GM23338 (cell line): ENCODE data around the gene TARP.

Experiments
- CTCF ChIP-seq, 2 experiments: fragments of 200-600 bp in 1 of 2; sonication (generic) in 1 of 2; conservative IDR thresholded peaks; 2 replicates each; pipeline versions ENCODE4 v1.5.1 to v1.6.1; 2016 to 2017; ENCODE audit warnings: antibody characterized with exemption in 2 of 2, low read depth in 2 of 2, mild to moderate bottlenecking in 2 of 2, moderate library complexity in 1 of 2
- EZH2 ChIP-seq: fragments of 200-600 bp; sonication (generic); IDR thresholded peaks from one replicate; pipeline ENCODE4 v1.8.0; 2017; ENCODE audit warnings: antibody characterized with exemption, mild to moderate bottlenecking, low read depth; ENCODE audit not compliant: unreplicated experiment
- EZH2phosphoT487 ChIP-seq: fragments of 200-600 bp; sonication (generic); IDR thresholded peaks from one replicate; pipeline ENCODE4 v1.8.1; 2018; ENCODE audit warnings: antibody characterized with exemption; ENCODE audit not compliant: unreplicated experiment
- REST ChIP-seq: IDR thresholded peaks from one replicate; pipeline ENCODE4 v1.6.1; 2018; ENCODE audit warnings: antibody characterized with exemption; ENCODE audit not compliant: unreplicated experiment
- STAT1 ChIP-seq: IDR thresholded peaks from one replicate; pipeline ENCODE4 v1.6.1; 2016; ENCODE audit warnings: antibody characterized with exemption; ENCODE audit not compliant: unreplicated experiment
- ZNF114 ChIP-seq: fragments of 250-450 bp; sonication (Bioruptor Pico); IDR thresholded peaks from 2 replicates; pipeline ENCODE4 v1.5.0; 2020; ENCODE audit warnings: mild to moderate bottlenecking, moderate library complexity
- ZNF331 ChIP-seq: fragments of 250-450 bp; sonication (Bioruptor Pico); IDR thresholded peaks from 2 replicates; pipeline ENCODE4 v1.5.0; 2020; ENCODE audit warnings: low read depth, mild to moderate bottlenecking, moderate library complexity

GRCh38 chr7:38245409-38245977 lies 27.9 kb downstream of the TARP start:
- TF ChIP-seq EZH2phosphoT487 (no peak), EZH2 (no peak), REST (no peak), CTCF (conservative IDR thresholded peaks at IDR 0.05; ENCODE audit: low read depth in 2 of 2) (no peak), ZNF331 (CRISPR knock-in tag) (no peak), STAT1 (no peak), ZNF114 (CRISPR knock-in tag) (no peak)
